GM21528 (cell line): ENCODE data around the gene SMKR1.
A peak's percentile ranks its signal among the peaks of the same experiment; 100 is the strongest.
"Not testable (repeated sequence)": the region's sequence is repeated elsewhere in the genome, so short reads cannot be mapped to it uniquely, and the experiment has no call there.

Experiments
- ATAC-seq: cut with Tn5 transposase; IDR thresholded peaks from one replicate; pipeline ENCODE4 v1.9.1; 2021; ENCODE audit warnings: mild to moderate bottlenecking, moderate library complexity; ENCODE audit not compliant: unreplicated experiment, low FRiP score

SMKR1 gene

DNA sequence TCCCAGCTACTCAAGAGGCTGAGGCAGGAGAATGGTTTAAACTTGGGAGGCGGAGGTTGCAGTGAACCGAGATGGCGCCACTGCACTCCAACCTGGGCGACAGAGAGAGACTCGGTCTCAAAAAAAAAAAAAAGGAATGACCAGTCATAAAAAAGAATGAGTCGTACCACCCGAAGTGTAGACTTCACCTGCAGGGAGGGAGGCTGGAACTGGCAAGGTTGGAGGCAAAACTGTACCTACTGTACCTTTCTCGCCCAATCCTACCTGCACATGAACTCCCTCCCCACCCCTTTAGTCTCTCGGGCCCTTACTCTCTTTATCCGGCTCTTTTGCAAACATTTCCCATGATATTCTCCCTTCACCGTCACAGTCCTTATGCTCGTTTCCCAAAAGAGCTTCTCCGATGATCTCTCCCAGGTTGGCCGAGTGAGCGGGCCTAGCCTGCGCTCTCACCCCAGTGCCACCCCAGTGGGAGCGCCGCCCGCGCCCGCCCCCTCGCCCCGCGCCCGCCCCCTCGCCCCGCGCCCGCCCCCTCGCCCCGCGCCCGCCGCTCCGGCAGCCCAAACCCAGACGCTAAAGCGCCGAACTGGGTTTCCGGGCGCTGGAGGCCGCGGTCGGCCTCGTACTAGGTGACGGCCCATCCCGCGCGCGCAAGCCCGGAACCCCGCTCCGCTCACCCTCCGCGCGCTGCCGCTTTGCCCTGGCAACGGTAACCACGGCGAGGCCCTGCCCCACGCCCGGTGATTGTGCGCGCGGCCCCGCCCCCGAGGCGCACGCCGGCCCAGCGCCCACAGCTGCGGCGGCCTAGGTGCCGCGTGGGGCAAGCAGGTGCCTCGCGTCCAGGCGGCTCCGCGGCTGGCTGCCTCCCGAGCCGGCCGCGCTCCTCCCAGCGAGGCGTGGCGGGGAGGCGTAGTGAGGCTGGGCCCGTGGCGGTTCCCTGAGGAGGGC, at the start of gene SMKR1:
TSS of gene SMKR1 (plus strand) at position 772 of the 948 bp plus-strand sequence. CDS start 294 bp downstream, outside the sequence.
- ATAC-seq = peak; percentile 85

DNA sequence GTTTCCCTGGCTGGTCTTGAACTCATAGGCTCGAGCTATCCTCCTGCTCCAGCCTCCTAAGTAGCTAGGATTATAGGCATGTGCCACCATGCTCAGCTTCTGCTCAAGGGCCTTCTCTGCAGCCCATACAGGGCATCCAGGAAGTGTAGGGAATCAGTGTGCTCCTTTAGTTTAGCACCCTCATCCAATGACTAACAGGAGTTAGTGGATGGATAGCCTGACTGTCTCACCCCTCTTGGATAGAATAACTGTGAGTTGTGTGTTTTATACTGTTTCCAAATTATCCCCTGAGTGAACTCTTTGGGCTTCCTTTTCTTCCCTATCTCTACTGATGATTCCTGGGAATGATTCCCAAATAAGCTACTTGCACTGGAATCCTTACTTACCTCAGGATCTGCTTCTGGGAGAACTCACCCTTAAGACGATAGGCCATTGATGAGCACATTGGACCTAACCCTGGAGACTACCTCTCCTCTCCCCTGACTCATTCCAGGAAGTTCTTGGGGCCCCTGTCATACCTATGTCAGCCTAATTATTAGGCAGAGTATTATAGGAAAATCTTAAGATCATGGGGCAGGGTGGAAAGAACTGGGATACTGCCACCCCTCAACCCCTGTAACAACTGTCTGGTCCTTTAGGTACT, 49.6 kb upstream of the SMKR1 start:
- ATAC-seq = no peak

- ATAC-seq = no peak
Observed at GRCh38 chr7:129453510-129454248, 48.7 kb upstream of the SMKR1 start.

DNA sequence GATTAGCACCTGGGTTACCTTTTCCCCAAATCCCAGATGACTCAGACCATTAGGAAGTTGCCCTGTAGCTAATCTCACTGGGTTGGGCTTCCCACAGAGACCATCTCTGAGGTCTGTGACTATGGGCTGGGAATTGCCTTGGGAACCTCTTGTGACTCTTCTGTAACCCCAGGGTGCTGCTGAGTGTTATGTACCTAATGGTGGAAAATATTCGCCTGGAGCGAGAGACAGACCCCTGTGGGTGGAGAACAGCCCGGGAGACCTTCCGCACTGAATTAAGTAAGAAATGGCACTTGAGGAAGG, 48.1 kb upstream of the SMKR1 start:
- no peak for ATAC-seq

DNA sequence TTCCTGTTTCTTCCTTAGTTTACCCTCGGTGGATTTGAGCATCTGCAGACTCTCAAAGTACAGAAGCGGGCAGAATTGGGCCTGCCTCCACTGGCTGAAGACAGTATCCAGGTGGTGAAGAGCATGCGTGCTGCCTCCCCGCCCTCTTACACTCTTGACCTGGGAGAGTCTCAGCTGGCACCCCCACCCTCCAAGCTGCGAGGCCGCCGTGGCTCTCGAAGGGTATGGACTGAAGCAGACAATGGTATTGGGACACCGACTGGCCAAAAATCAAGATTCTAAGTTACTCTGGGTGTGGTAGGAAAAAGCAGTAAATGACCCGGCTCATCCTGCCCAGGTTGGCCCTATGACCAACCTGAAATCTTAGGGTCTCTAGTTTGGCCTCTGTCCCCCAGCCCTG, 45.9 kb upstream of the SMKR1 start:
- no peak for ATAC-seq

GRCh38 chr7:129457101-129457500, 45.2 kb upstream of the SMKR1 start:
- ATAC-seq = no peak

GRCh38 chr7:129458171-129458570, 44.2 kb upstream of the SMKR1 start:
- no peak for ATAC-seq

DNA sequence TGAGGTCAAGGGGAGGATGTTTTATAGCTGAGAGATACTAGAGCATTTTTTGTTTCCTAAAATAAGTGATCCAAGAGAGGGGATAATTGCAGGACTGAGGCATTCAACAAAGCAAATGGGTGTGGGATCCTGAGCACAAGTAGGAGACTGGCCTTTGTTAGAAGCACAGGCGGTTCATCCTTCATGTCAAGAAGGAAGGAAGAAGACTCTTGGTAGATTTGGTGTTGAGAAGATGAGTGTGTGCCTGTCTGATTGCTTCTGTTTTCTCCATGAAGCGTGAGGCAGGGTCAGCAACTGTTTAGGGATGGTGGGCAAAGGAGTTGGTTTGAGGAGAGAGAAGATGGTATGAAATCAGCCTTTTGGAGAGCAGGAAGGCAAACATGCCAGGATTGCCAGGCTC, 40.5 kb upstream of the SMKR1 start:
- no peak for ATAC-seq

DNA sequence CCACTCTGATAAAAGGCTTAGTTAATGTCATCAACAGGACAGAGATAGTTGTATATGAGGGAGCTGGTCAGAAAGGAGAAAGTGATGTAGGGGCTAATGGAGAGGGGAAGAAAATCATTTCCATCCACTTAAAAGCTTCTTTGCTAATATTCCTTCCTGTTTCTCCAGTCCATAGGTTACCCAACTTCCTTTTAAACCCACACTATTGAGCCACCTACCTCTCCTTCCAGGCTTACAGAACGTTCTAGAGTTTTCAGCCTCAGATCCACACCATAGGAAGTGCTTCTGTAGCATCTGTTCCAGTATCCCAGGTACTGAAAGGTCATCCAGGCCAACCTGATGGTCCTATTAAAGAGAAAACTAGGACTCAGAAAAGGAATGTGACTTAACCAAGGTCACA, 39.9 kb upstream of the SMKR1 start:
- no peak for ATAC-seq

DNA sequence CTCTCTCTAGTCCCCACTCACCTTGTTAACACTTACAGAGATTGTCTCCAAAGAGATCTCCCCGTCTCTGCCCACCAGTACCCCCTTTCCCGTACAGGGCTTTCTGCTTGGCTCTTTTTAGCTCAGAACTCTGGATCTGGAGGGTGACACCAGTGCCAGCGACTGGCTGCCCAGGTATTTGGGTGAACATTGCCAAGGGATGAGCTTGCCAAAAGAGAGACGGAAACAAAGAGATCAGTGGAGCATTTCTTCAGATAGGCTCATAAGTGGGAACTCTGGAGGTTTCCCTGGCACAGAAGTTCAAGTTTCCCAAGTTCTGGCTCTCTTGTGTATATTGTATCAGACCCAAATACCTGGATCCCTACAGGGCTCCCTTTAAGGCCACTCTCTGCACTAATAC, 38.1 kb upstream of the SMKR1 start:
- ATAC-seq = no peak

DNA sequence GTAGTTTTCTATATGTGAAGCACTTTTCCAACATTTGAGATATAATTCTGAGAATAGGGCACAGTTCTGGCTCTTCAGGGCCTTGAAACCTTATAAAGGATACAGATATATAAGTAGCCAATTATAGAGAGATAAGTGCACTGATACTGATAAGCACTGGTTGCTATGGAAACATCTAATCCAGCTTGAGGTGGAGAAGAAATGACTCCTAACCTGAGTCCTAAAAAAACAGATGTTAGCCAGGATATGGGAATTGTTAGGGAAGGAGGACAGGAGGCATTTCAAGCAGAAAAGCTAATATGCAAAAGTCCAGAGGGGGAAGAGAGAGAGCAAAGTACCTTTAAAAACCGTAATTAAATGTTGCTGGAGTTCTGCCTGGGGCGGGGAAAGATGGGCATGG, 37.3 kb upstream of the SMKR1 start:
- no peak for ATAC-seq

DNA sequence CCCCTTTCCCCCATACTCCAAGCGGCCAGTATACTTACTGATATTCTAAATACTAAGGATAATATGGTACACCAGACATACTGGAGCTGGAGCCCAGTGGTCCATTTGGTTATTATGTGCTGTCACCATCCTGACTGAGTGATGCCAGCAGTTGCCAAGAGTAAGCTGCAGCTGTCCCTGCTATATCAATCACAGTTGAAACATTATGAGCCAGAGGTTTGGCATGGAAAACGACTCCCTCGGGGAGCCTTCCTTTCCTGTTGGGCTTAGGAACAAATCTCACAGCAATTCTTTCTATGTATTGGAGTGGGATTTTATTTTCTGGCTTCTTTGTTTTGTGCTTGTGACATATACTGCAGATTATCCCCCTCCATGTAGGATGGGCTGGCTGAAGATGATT, 35.5 kb upstream of the SMKR1 start:
- no peak for ATAC-seq

GRCh38 chr7:129468087-129468486, 34.2 kb upstream of the SMKR1 start:
- ATAC-seq = no peak

GRCh38 chr7:129468547-129468946, 33.8 kb upstream of the SMKR1 start:
- no peak for ATAC-seq

DNA sequence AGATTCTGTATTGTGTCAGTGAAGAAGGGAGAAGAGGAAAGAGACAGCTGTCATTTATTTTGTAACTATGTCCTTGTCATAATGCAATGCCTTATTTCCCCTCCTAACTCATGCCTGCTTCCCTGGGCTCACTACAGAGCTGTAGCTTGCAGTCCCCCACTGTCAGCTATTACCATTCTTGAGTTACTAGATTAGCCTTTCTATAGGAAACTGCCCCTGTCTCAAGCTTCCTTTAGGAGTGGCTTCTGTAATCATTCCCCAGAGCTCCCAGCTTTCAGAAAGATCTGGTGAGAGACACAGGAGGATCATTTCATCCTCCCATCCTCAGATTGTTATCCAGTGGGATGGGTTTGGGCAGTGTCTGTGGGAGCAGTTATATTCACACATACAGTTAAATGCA, 32.4 kb upstream of the SMKR1 start:
- ATAC-seq = no peak

DNA sequence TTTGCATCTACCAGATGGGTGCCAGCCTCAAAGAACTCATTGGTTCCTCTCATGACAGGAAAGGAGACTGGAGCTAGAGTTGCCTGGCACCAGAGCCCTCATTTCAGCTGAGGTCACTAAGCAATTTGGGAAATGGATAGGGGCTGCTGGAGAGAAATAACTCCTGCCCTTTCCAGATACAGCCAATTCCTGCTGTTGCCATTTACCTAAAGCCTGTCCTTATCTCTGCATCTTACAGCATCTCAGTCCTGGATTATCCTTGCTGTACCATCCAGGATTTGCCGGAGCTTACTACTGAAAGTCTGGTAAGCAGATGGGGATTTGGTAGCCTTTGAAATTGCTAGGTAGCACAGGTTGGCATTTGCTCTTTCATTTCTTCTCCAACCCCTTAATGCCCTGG, 31.9 kb upstream of the SMKR1 start:
- ATAC-seq = no peak

DNA sequence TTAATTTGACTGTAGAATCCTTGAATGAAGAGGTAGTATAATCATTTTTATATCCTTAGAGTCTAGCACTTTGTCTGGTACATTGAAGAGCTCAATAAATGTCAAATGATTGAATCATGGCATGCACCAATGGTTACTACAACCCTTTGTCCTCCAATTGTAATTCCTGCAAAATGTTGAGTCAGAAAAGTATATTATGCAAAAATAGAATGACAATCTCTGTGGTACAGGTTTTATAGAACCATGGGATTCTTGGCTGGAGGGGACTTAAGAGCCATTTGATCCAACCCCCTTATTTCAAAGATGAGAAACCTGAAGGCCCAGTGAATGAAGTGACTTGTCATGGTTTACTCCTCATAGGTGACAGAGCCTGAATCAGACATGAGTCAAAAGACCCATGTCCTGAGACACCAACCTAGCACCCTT, 30.9 kb upstream of the SMKR1 start:
- no peak for ATAC-seq

GRCh38 chr7:129475931-129476330, 26.4 kb upstream of the SMKR1 start:
- not testable (repeated sequence) for ATAC-seq

- ATAC-seq = not testable (repeated sequence)
Observed at GRCh38 chr7:129476398-129476797, 25.9 kb upstream of the SMKR1 start.

DNA sequence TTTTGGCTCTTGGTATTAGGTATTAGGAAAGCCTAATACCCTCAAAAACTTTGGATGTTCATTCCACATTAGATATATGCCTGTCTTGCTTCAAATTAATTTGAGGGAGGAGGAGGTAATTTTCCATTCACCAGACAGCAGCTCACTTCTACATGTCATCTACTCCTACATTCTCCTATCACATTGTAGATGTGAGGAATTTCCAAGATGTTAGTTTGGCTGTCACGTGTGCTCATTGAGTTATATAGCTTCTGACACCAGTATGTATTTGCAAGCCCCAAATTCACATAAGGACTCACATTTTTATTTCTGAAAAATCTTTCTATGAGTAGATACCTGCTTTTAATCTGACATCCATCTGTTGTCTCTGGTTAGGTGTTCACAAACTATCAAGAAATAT, 22.5 kb upstream of the SMKR1 start:
- no peak for ATAC-seq

GRCh38 chr7:129480674-129481363, 21.5 kb upstream of the SMKR1 start:
- ATAC-seq = no peak
